Uterus (tissue), 4 donors: ENCODE data around the gene LRBA. TPM values are rescaled to one million over a fixed set of nuclear protein-coding genes. Genes with fewer than 3 reads are reported as not detected.

Experiments
- DNase-seq, 2 donors: peaks; one replicate each; pipeline ENCODE4 v3.0.0-alpha.2; 2019 to 2020
- H3K27ac ChIP-seq, 2 donors: fragments of 200-600 bp; sonication (generic); 1 replicate in 1 of 2; 2 replicates in 1 of 2; pipeline ENCODE4 v1.5.1; 2016 to 2018
- H3K27me3 ChIP-seq, 2 donors: fragments of 200-600 bp; sonication (generic); one replicate each; pipeline ENCODE4 v1.5.1; 2018 to 2019; ENCODE audit warnings: control low read depth in 1 of 2
- H3K36me3 ChIP-seq, 2 donors: fragments of 200-600 bp; sonication (generic); one replicate each; pipeline ENCODE4 v1.5.1; 2019; ENCODE audit warnings: control low read depth in 1 of 2
- H3K4me1 ChIP-seq, 2 donors: fragments of 200-600 bp; sonication (generic); one replicate each; pipeline ENCODE4 v1.5.1; 2018 to 2019; ENCODE audit warnings: control low read depth in 1 of 2
- H3K4me3 ChIP-seq, 2 donors: fragments of 200-600 bp; sonication (generic); 1 replicate in 1 of 2; 2 replicates in 1 of 2; pipeline ENCODE4 v1.5.1; 2018 to 2019; ENCODE audit warnings: mild to moderate bottlenecking in 1 of 2
- H3K9me3 ChIP-seq, 2 donors: fragments of 200-600 bp; sonication (generic); one replicate each; pipeline ENCODE4 v1.5.1; 2019; ENCODE audit warnings: control low read depth in 1 of 2
- POLR2A ChIP-seq, 2 donors: fragments of 450-650 bp; IDR thresholded peaks; one replicate each; pipeline ENCODE4 v1.6.1; 2016; ENCODE audit warnings: antibody characterized with exemption in 2 of 2, mild to moderate bottlenecking in 1 of 2, moderate library complexity in 1 of 2
- intact Hi-C: fragments of 100-400 bp; cut with DNase I; formaldehyde crosslinking; loops from one replicate; pipeline ENCODE4 v1.15.1; 2023; ENCODE audit warnings: low total_unique reads
- total RNA-seq, 4 donors: library from RNA; depleted of rRNA in 3 of 4; stranded (reverse); fragments of >200 nt in 3 of 4; gene quantifications; one replicate each; pipeline versions ENCODE4 v1.1.0 to v1.2.4, GENCODE V29; 2014 to 2023
- TF ChIP-seq, protein P1 (sequence below), 4 experiments: fragments of 200-600 bp in 2 of 4; fragments of 450-650 bp in 2 of 4; sonication (generic) in 2 of 4; IDR thresholded peaks; one replicate each; pipeline ENCODE4 v1.5.1; 2016 to 2019; ENCODE audit warnings: antibody characterized with exemption in 4 of 4, mild to moderate bottlenecking in 2 of 4, moderate library complexity in 1 of 4
- donor health status: DM: yes; HTN: yes; CAD: no.

The LRBA gene
- total RNA-seq, 4 donors from 2014 or later: 32.0 to 126 (median 41.7) TPM

GRCh38 chr4:150355418-150355817, 659.7 kb downstream of the LRBA start:
- no peak for TF ChIP-seq POLR2A (IDR thresholded peaks at IDR 0.05)
- TF ChIP-seq, protein P1, sequence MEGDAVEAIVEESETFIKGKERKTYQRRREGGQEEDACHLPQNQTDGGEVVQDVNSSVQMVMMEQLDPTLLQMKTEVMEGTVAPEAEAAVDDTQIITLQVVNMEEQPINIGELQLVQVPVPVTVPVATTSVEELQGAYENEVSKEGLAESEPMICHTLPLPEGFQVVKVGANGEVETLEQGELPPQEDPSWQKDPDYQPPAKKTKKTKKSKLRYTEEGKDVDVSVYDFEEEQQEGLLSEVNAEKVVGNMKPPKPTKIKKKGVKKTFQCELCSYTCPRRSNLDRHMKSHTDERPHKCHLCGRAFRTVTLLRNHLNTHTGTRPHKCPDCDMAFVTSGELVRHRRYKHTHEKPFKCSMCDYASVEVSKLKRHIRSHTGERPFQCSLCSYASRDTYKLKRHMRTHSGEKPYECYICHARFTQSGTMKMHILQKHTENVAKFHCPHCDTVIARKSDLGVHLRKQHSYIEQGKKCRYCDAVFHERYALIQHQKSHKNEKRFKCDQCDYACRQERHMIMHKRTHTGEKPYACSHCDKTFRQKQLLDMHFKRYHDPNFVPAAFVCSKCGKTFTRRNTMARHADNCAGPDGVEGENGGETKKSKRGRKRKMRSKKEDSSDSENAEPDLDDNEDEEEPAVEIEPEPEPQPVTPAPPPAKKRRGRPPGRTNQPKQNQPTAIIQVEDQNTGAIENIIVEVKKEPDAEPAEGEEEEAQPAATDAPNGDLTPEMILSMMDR (IDR thresholded peaks at IDR 0.05): no peak
- no peak for DNase-seq
- Histone ChIP-seq H3K27me3 (no peaks in the 10 kb centered on the region), H3K9me3 (no peaks in the 10 kb centered on the region), H3K27ac (no peak overlapping the region), H3K4me3 (no peak overlapping the region), H3K4me1 (no peaks in the 10 kb centered on the region), H3K36me3 (no peaks in the 10 kb centered on the region)
- intact Hi-C loops: no loop called here

DNA sequence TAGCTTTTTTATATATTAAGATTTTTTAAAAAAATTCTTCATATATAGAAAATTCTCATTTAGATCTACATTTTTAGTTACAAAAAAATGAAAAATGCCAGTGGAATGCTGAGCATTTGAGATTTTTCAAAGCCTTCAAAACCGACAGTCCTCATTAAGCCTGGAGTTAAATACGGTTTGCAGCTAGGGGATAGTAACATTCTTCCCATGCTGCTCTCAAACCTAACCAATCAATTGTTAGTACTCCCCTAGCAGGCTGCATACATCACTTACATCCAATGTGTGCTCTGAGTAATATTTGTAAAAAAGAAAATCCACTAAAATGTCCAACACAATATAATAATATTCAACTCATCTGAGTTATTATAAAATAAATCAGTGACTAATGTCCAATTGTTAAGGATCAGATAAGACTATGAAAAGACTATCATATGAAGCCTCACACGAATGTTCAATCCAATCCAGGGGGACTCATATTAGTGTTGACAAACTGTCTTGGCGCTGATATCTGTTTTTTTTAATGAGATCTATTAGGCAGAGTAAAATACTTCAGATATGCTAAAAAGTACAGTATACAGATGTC, 660.8 kb downstream of the LRBA start:
- Histone ChIP-seq H3K27me3 (no peaks in the 10 kb centered on the region), H3K4me1 (no peaks in the 10 kb centered on the region), H3K9me3 (no peaks in the 10 kb centered on the region), H3K27ac (no peak overlapping the region), H3K4me3 (no peak overlapping the region), H3K36me3 (no peaks in the 10 kb centered on the region)
- DNase-seq: no peak
- TF ChIP-seq POLR2A (IDR thresholded peaks at IDR 0.05): no peak
- TF ChIP-seq, protein P1 (IDR thresholded peaks at IDR 0.05): no peak
- intact Hi-C loops: no loop called here

- Histone ChIP-seq H3K36me3 (no peaks in the 10 kb centered on the region), H3K4me1 (no peaks in the 10 kb centered on the region), H3K27ac (no peak overlapping the region), H3K27me3 (no peaks in the 10 kb centered on the region), H3K9me3 (no peaks in the 10 kb centered on the region), H3K4me3 (no peak overlapping the region)
- no peak for DNase-seq
- intact Hi-C loops: no loop called here
- TF ChIP-seq POLR2A (IDR thresholded peaks at IDR 0.05): no peak
- TF ChIP-seq, protein P1 (IDR thresholded peaks at IDR 0.05): no peak
Observed at GRCh38 chr4:150348079-150348478, 667.0 kb downstream of the LRBA start.

GRCh38 chr4:150345207-150345744, 669.8 kb downstream of the LRBA start:
- no peaks in the 10 kb centered on the region for H3K36me3 ChIP-seq
- H3K27me3 ChIP-seq: no peaks in the 10 kb centered on the region
- H3K9me3 ChIP-seq: no peaks in the 10 kb centered on the region
- TF ChIP-seq, protein P1 (IDR thresholded peaks at IDR 0.05): no peak
- TF ChIP-seq POLR2A (IDR thresholded peaks at IDR 0.05): no peak
- H3K4me3 ChIP-seq: no peak overlapping the region
- intact Hi-C loops: no loop called here
- no peak for DNase-seq
- no peaks in the 10 kb centered on the region for H3K4me1 ChIP-seq
- H3K27ac ChIP-seq: no peak overlapping the region

GRCh38 chr4:150343796-150344195, 671.3 kb downstream of the LRBA start:
- no peaks in the 10 kb centered on the region for H3K27me3 ChIP-seq
- intact Hi-C loops: no loop called here
- H3K4me3 ChIP-seq: no peak overlapping the region
- no peaks in the 10 kb centered on the region for H3K9me3 ChIP-seq
- no peak overlapping the region for H3K27ac ChIP-seq
- no peaks in the 10 kb centered on the region for H3K4me1 ChIP-seq
- DNase-seq: no peak
- no peaks in the 10 kb centered on the region for H3K36me3 ChIP-seq
- TF ChIP-seq, protein P1 (IDR thresholded peaks at IDR 0.05): no peak
- TF ChIP-seq POLR2A (IDR thresholded peaks at IDR 0.05): no peak
